Transverse colon (tissue), 4 donors: ENCODE results near the gene BTF3. TPM values are rescaled to one million over a fixed set of nuclear protein-coding genes. Genes with fewer than 3 reads are reported as not detected.
"Not testable (repeated sequence)": the region's sequence is repeated elsewhere in the genome, so short reads cannot be mapped to it uniquely, and the experiment has no call there.

Source experiments
- DNase-seq: peaks from one replicate; pipeline ENCODE4 v3.0.0-alpha.2; 2019
- H3K27ac ChIP-seq, 4 donors: fragments of 200-600 bp; sonication (generic); 2 replicates each; pipeline ENCODE4 v1.5.1; 2016 to 2018; ENCODE audit warnings: inconsistent platforms in 4 of 4
- H3K27me3 ChIP-seq: fragments of 200-600 bp; sonication (generic); 2 replicates; pipeline ENCODE4 v1.5.1; 2017; ENCODE audit warnings: inconsistent platforms
- H3K36me3 ChIP-seq, 4 donors: fragments of 200-600 bp; sonication (generic); 2 replicates each; pipeline ENCODE4 v1.5.1; 2017 to 2019; ENCODE audit warnings: inconsistent platforms in 4 of 4
- H3K4me1 ChIP-seq, 4 donors: fragments of 200-600 bp; sonication (generic); 2 replicates each; pipeline ENCODE4 v1.5.1; 2017 to 2020; ENCODE audit warnings: inconsistent platforms in 4 of 4
- H3K4me3 ChIP-seq, 4 donors: fragments of 200-600 bp; sonication (generic); 1 replicate in 1 of 4; 2 replicates in 3 of 4; pipeline versions ENCODE4 v1.5.1 to v1.6.1; 2017 to 2019; ENCODE audit warnings: inconsistent platforms in 4 of 4
- H3K9me3 ChIP-seq, 2 donors: fragments of 200-600 bp; sonication (generic); 2 replicates each; pipeline ENCODE4 v1.5.1; 2017 to 2019; ENCODE audit warnings: inconsistent platforms in 2 of 2
- CTCF ChIP-seq, 5 experiments: fragments of 200-600 bp in 3 of 5; fragments of 450-650 bp in 2 of 5; sonication (generic) in 3 of 5; IDR thresholded peaks; 1 replicate in 2 of 5; 2 replicates in 3 of 5; pipeline ENCODE4 v1.5.1; 2016 to 2017; ENCODE audit warnings: antibody characterized with exemption in 5 of 5, inconsistent platforms in 3 of 5, mild to moderate bottlenecking in 2 of 5, moderate library complexity in 1 of 5
- EP300 ChIP-seq: sonication (generic); formaldehyde crosslinking; IDR thresholded peaks from one replicate; pipeline ENCODE4 v1.6.1; 2017; ENCODE audit warnings: antibody characterized with exemption, low read depth
- POLR2A ChIP-seq: fragments of 450-650 bp; IDR thresholded peaks from one replicate; pipeline ENCODE4 v1.6.1; 2016; ENCODE audit warnings: antibody characterized with exemption, mild to moderate bottlenecking, moderate library complexity
- POLR2AphosphoS5 ChIP-seq, 3 donors: sonication (generic); formaldehyde crosslinking; IDR thresholded peaks; one replicate each; pipeline ENCODE4 v1.6.1; 2016; ENCODE audit warnings: antibody characterized with exemption in 3 of 3
- WGBS, 2 donors: methylation state at CpG; one replicate each; pipeline ENCODE4 v1.1.5; 2018; ENCODE audit warnings: low coverage in 1 of 2; 5-methylcytosine and 5-hydroxymethylcytosine counted together
- in situ Hi-C, 4 donors: fragments of 200-750 bp; cut with MboI; loops; one replicate each; pipeline versions ENCODE4 v1.15.0 to v1.15.1; 2017; ENCODE audit warnings: low sequenced_read_pairs in 3 of 4, low pct_ligation_motif_present in 1 of 4, low pct_unique_long_range_greater_than_20kb in 1 of 4
- intact Hi-C: fragments of 100-400 bp; cut with DNase I; formaldehyde crosslinking; loops from one replicate; pipeline ENCODE4 v1.15.1; 2023; ENCODE audit warnings: low total_unique reads
- total RNA-seq, 4 donors: library from RNA; depleted of rRNA; stranded (reverse); fragments of >200 nt; gene quantifications; one replicate each; pipeline ENCODE4 v1.1.0, GENCODE V29; 2016

Gene BTF3
- total RNA-seq, 4 donors from 2014 or later = 312 to 416 (median 396) TPM

GRCh38 chr5:73451224-73452130, 46.8 kb upstream of the BTF3 start:
- Histone ChIP-seq H3K9me3 (no peaks in the 10 kb centered on the region), H3K4me3 (peak overlapping the region in 1 of 4 donors; percentile 6), H3K36me3 (no peaks in the 10 kb centered on the region), H3K27me3 (peaks cover 89% of the 10 kb centered on the region), H3K4me1 (peaks cover 0 to 23% (median 21%) of the 10 kb centered on the region in 4 donors), H3K27ac (no peak overlapping the region)
- peak; percentile 71 for DNase-seq
- 6% methylated on average over 56 of the region's 70 CpGs; no CpG with 5 or more reads in 1 of the 2 donors for WGBS, 2 donors
- intact Hi-C loops (loop anchor here (5.0 kb wide), 1 partner anchor 234 kb away; no protein-coding TSS in a partner anchor), in situ Hi-C loops (no loop called here)
- TF ChIP-seq EP300 (no peak), POLR2AphosphoS5 (IDR thresholded peaks at IDR 0.05) (no peak), CTCF (IDR thresholded peaks at IDR 0.05) (peak; percentile 78 to 92 (median 90)), POLR2A (no peak)

DNA sequence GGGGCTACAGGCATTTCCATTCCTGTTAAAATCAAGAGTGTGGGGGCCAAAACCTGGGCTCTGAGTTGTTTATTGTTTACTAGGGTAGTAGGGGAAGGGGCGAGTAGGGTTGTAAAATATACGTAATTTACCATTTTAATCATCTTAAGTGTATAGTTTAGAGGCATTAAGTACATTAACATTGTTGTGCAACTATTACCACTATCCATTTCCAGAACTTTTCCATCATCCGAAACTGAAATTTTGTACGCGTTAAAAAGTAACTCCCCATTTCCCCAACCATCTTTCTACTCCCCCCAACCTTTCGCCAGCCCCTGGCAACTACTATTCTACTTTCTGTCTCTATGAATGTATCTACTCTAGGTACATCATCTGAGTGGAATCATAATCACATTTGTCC, 46.0 kb upstream of the BTF3 start:
- 53 to 64% methylated on average over 6 of the region's 6 CpGs for WGBS, 2 donors

DNA sequence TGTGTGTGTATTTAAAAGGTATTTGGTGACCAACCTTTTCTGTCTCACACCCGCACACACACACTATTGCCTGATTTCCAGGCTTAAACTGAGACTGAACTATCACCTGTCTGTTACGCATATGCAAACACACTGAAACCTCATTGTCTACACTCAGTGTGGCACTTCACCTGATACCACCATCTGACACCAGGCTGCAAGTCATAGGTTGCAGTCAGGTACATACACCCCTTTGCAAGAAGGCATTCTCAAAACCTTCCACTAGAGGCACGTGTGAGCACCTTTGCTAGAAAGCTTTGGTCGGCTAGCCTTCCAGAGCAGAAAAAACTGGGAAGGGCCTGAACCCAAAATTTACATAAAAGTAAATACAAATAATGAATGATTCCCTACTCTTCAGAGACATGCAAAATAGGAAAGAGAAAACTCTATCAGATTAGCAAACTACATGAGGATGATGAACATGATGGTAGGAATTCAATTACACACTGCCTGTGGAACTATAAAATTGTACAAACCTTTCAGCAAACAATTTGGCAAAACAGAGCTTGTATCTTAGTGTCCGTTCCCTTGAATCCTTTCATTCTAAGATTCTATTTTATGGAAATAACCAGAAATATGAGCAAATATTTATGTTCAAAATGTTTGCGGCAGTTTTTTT, 43.7 kb upstream of the BTF3 start:
- Histone ChIP-seq H3K9me3 (no peaks in the 10 kb centered on the region), H3K4me3 (no peak overlapping the region), H3K27ac (no peak overlapping the region), H3K36me3 (no peaks in the 10 kb centered on the region), H3K4me1 (peaks cover 0 to 10% (median 8%) of the 10 kb centered on the region in 4 donors), H3K27me3 (peaks cover 94% of the 10 kb centered on the region)
- in situ Hi-C loops = no loop called here
- WGBS, 2 donors = 31 to 36% methylated on average over 5 to 6 of the region's 6 CpGs
- TF ChIP-seq POLR2AphosphoS5 (IDR thresholded peaks at IDR 0.05) (no peak), CTCF (IDR thresholded peaks at IDR 0.05) (peak; percentile 58 to 80 (median 72))
- DNase-seq = peak; percentile 59
- intact Hi-C loops = loop anchor here (5.0 kb wide), 1 partner anchor 237 kb away; no protein-coding TSS in a partner anchor

More for the DNA sequence above, 46.0 kb upstream of the BTF3 start:
- no peaks in the 10 kb centered on the region for H3K36me3 ChIP-seq
- no peak for DNase-seq
- H3K27me3 ChIP-seq = peaks cover 92% of the 10 kb centered on the region
- no peak overlapping the region for H3K4me3 ChIP-seq
- in situ Hi-C loops = no loop called here
- intact Hi-C loops = loop anchor here (5.0 kb wide), 1 partner anchor 235 kb away; no protein-coding TSS in a partner anchor
- H3K4me1 ChIP-seq = peaks cover 0 to 19% (median 17%) of the 10 kb centered on the region in 4 donors
- H3K27ac ChIP-seq = no peak overlapping the region
- TF ChIP-seq EP300 (no peak), CTCF (IDR thresholded peaks at IDR 0.05) (no peak), POLR2A (no peak), POLR2AphosphoS5 (IDR thresholded peaks at IDR 0.05) (no peak)
- no peaks in the 10 kb centered on the region for H3K9me3 ChIP-seq

- intact Hi-C loops, DNase-seq, H3K27ac ChIP-seq, H3K4me3 ChIP-seq, H3K9me3 ChIP-seq, in situ Hi-C loops, H3K36me3 ChIP-seq, H3K4me1 ChIP-seq: not testable (repeated sequence)
- 90 to 91% methylated on average over 1 of the region's 1 CpG for WGBS, 2 donors
- peaks cover 81% of the 10 kb centered on the region for H3K27me3 ChIP-seq
Observed at GRCh38 chr5:73456462-73456861, 41.8 kb upstream of the BTF3 start.
